HG03060 (cell line): ENCODE results near the gene BASP1.
"Not testable (repeated sequence)": the region's sequence is repeated elsewhere in the genome, so short reads cannot be mapped to it uniquely, and the experiment has no call there.

Source experiments
- ATAC-seq: cut with Tn5 transposase; IDR thresholded peaks from one replicate; pipeline ENCODE4 v1.9.1; 2021; ENCODE audit warnings: low read depth, moderate number of reproducible peaks; ENCODE audit not compliant: unreplicated experiment

BASP1 gene

GRCh38 chr5:17190799-17191391, 26.5 kb upstream of the BASP1 start:
- ATAC-seq = no peak

- ATAC-seq = not testable (repeated sequence)
Observed at GRCh38 chr5:17191574-17191973, 25.9 kb upstream of the BASP1 start.

- ATAC-seq = no peak
Observed at GRCh38 chr5:17192191-17192590, 25.2 kb upstream of the BASP1 start.

- ATAC-seq = no peak
Observed at GRCh38 chr5:17196024-17196423, 21.4 kb upstream of the BASP1 start.

- ATAC-seq = no peak
Observed at GRCh38 chr5:17196697-17197096, 20.7 kb upstream of the BASP1 start.

- ATAC-seq = no peak
Observed at GRCh38 chr5:17203329-17204132, 13.9 kb upstream of the BASP1 start.

- no peak for ATAC-seq
Observed at GRCh38 chr5:17204133-17204489, 13.3 kb upstream of the BASP1 start.

- ATAC-seq = no peak
Observed at GRCh38 chr5:17206021-17206420, 11.4 kb upstream of the BASP1 start.

GRCh38 chr5:17212191-17212590, 5.2 kb upstream of the BASP1 start:
- ATAC-seq = no peak

- ATAC-seq = no peak
Observed at GRCh38 chr5:17212996-17213395, 4.4 kb upstream of the BASP1 start.

GRCh38 chr5:17213938-17214337, 3.5 kb upstream of the BASP1 start:
- no peak for ATAC-seq

- no peak for ATAC-seq
Observed at GRCh38 chr5:17214893-17215292, 2.5 kb upstream of the BASP1 start.

GRCh38 chr5:17215361-17215760, 2.1 kb upstream of the BASP1 start:
- no peak for ATAC-seq

- no peak for ATAC-seq
Observed at GRCh38 chr5:17216176-17216973, 1.1 kb upstream of the BASP1 start.

- ATAC-seq = no peak
Observed at GRCh38 chr5:17216974-17217492, 398 bp upstream of the BASP1 start.

- no peak for ATAC-seq
Observed at GRCh38 chr5:17218353-17219005, 1.0 kb downstream of the BASP1 start.

GRCh38 chr5:17219006-17219422, 1.6 kb downstream of the BASP1 start:
- ATAC-seq = no peak

GRCh38 chr5:17219469-17219868, 2.0 kb downstream of the BASP1 start:
- no peak for ATAC-seq

- no peak for ATAC-seq
Observed at GRCh38 chr5:17219992-17220391, 2.6 kb downstream of the BASP1 start.

GRCh38 chr5:17220469-17220868, 3.0 kb downstream of the BASP1 start:
- no peak for ATAC-seq
